ENCODE measurements around the gene RAB11FIP5. TPM values are rescaled to one million over a fixed set of nuclear protein-coding genes. Genes with fewer than 3 reads are reported as not detected.

The RAB11FIP5 gene
- total and polyA plus RNA-seq, 2 experiments from 2014 or later: 4.2 to 12.1 TPM

DNA sequence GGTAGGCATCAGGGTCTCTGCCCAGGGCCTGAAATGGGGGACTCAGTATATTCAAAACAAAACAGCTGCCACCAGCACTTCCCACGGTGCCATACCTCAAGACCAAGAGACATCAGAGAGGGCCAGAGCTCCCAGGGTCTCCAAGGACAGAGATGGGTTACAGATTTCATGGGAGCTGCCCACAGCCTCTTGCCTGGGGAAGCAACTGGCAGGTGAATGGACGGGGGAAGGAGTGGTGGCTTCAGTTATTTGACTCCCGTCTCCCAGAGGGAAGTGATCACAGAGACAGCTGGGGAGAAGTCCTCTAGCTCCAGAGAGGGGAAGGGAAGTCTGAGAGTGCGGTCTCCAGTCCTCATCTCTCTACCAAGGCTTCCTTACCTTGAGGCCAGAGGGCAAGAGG lies 25.4 kb downstream of the RAB11FIP5 start:
- DNase-seq (ENCODE audit: low read depth in 1 of 2, low spot score in 1 of 2): no peak
- Histone ChIP-seq H3K4me1 (ENCODE audit: low read depth) (peaks cover 4% of the 10 kb centered on the region), H3K9me3 (ENCODE audit: low read depth) (no peaks in the 10 kb centered on the region), H3K27me3 (peaks cover 3% of the 10 kb centered on the region), H3K4me3 (no peak overlapping the region), H3K27ac (no peak overlapping the region), H3K36me3 (no peaks in the 10 kb centered on the region)
- TF ChIP-seq, protein P1, sequence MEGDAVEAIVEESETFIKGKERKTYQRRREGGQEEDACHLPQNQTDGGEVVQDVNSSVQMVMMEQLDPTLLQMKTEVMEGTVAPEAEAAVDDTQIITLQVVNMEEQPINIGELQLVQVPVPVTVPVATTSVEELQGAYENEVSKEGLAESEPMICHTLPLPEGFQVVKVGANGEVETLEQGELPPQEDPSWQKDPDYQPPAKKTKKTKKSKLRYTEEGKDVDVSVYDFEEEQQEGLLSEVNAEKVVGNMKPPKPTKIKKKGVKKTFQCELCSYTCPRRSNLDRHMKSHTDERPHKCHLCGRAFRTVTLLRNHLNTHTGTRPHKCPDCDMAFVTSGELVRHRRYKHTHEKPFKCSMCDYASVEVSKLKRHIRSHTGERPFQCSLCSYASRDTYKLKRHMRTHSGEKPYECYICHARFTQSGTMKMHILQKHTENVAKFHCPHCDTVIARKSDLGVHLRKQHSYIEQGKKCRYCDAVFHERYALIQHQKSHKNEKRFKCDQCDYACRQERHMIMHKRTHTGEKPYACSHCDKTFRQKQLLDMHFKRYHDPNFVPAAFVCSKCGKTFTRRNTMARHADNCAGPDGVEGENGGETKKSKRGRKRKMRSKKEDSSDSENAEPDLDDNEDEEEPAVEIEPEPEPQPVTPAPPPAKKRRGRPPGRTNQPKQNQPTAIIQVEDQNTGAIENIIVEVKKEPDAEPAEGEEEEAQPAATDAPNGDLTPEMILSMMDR (IDR thresholded peaks at IDR 0.05; ENCODE audit: low read depth, low read length): no peak

DNA sequence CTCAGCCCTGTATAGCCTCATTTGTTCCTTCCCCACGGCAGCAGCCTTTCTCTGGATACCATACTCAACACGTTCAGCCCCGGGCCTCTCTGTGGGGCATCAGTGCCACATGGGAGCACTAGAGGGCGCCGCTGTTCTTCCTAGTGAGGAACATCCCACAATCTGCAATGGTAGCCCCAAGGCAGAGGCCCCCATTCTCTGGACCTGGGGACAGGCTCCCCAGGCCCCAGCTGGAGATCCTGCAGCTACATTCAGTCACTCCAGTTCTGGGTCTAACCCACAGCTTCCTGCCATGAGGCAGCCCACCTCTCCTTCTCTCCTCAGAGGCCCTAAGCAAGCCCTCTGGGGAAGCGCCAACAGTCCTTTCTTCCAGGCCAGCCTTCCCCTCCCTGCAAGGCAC lies 27.1 kb downstream of the RAB11FIP5 start:
- H3K36me3 ChIP-seq: no peaks in the 10 kb centered on the region
- DNase-seq (ENCODE audit: low read depth in 1 of 2, low spot score in 1 of 2): peak; percentile 75 to 88
- no peak overlapping the region for H3K4me3 ChIP-seq
- H3K27me3 ChIP-seq: peaks cover 8% of the 10 kb centered on the region
- no peaks in the 10 kb centered on the region for H3K4me1 ChIP-seq (ENCODE audit: low read depth)
- TF ChIP-seq, protein P1 (IDR thresholded peaks at IDR 0.05; ENCODE audit: low read depth, low read length): peak; percentile 97
- H3K27ac ChIP-seq: no peak overlapping the region
- H3K9me3 ChIP-seq (ENCODE audit: low read depth): no peaks in the 10 kb centered on the region

DNA sequence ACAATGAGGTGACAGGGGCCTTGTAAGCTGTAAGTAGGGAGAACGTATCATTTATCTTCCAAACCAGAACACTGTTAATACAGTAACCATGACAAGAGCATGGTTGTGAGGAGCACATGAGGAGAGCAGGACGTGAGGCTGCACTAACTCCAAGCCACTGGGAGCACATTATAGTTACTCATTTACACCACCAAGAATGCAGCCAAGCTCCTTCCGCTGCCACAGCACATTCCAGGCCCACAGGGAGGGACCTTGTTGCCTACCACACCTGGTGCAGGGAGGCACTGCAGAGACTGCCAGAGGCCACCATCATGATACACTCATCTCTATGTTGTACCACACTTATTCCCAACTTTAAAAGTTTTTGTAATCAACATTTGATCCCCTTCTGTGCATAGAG lies 27.8 kb downstream of the RAB11FIP5 start:
- no peak for DNase-seq (ENCODE audit: low read depth in 1 of 2, low spot score in 1 of 2)
- Histone ChIP-seq H3K36me3 (no peaks in the 10 kb centered on the region), H3K9me3 (ENCODE audit: low read depth) (no peaks in the 10 kb centered on the region), H3K27ac (no peak overlapping the region), H3K4me3 (no peak overlapping the region), H3K4me1 (ENCODE audit: low read depth) (no peaks in the 10 kb centered on the region), H3K27me3 (peaks cover 10% of the 10 kb centered on the region)
- TF ChIP-seq, protein P1 (IDR thresholded peaks at IDR 0.05; ENCODE audit: low read depth, low read length): no peak

DNA sequence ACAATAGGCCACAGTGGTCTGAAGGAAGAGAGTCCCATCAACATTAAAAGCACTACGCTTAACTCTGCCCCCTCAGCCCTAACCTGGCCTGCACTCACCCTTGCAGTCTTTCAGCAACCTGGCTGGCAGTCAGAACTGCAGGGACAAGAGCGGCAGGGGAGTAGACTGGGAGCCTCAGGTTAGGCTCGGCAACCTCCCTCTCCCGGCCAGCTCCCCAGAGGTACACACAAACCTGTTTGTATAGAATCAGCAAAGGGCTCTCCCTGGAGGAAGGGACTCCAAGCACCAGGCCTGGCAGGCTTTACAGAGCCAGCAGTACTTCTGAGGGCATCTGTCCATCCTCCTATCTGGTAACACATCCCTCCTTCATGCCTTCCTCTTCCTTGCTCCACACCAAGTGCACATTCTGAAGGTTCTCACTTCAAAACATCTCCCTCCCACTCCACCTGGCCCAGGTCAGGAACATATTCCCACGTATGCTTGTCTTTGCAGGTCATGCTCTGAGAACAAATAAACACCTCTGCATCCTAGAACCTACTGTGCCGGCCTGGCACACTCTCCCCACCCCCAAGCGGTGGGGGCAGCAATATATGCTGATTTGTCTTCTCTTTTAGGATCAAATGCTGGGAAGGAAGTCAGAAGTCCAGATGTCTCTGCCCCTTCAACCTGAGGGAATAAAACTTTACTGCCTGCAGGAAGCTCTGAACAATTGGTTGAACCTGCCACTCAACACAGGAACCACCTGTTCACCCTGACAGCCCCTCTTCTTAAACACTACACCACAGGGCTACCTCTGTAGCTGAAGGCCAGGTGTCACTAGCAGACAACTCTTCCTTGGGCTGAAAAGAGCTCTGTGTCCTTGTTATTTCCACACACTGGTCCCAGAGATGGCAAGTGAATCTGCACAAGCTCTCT lies 28.6 kb downstream of the RAB11FIP5 start:
- no peaks in the 10 kb centered on the region for H3K9me3 ChIP-seq (ENCODE audit: low read depth)
- H3K4me3 ChIP-seq: no peak overlapping the region
- no peaks in the 10 kb centered on the region for H3K4me1 ChIP-seq (ENCODE audit: low read depth)
- H3K36me3 ChIP-seq: no peaks in the 10 kb centered on the region
- TF ChIP-seq, protein P1 (IDR thresholded peaks at IDR 0.05; ENCODE audit: low read depth, low read length): no peak
- H3K27ac ChIP-seq: no peak overlapping the region
- peaks cover 13% of the 10 kb centered on the region for H3K27me3 ChIP-seq
- no peak for DNase-seq (ENCODE audit: low read depth in 1 of 2, low spot score in 1 of 2)

DNA sequence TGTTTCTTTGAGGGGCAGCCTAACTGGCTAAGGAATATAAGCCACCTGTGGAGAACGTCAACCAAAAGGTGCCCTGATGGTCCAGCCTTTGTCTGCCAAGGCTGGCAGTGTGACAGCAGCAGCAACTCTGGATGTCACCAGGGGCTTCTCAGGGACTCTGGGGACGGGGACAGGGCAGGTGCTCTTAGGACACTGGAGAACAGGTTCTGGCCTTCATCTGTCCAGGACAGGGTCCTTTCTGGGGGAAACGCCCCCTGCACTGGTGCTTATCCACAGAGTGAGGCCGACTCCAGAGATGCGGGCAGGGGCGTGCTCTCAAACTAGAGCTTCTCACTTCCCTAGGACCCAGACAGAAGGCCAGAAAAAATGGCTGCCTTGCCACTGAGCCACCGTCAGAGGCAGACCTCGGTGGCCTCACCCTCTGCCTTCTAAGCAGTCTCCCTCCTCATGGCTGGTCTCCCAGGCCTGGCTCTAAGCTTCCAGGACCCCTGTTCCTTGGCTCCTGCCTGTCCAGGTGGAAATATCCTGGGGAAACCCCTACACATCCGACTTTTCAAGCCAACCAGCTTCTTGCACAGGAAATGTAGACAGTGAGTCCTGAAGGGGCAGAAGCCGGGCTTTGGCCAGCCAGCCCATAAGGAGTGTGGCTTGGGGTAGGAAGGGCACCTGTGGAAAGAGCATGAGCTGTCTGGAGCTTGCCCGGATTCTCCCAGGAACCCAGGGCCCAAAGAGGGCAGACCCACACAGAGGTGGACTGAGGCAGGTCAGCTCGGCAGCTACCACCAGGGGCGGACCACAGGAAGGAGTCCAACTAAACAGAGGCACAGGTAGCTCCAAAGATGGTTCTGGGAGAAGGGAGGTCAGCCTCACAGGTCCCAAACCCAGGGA lies 30.0 kb downstream of the RAB11FIP5 start:
- no peaks in the 10 kb centered on the region for H3K9me3 ChIP-seq (ENCODE audit: low read depth)
- H3K4me3 ChIP-seq: no peak overlapping the region
- H3K4me1 ChIP-seq (ENCODE audit: low read depth): no peaks in the 10 kb centered on the region
- no peaks in the 10 kb centered on the region for H3K36me3 ChIP-seq
- peaks cover 15% of the 10 kb centered on the region for H3K27me3 ChIP-seq
- H3K27ac ChIP-seq: no peak overlapping the region
- DNase-seq (ENCODE audit: low read depth in 1 of 2, low spot score in 1 of 2): no peak
- TF ChIP-seq, protein P1 (IDR thresholded peaks at IDR 0.05; ENCODE audit: low read depth, low read length): no peak

Data from cardiac muscle cell (in vitro differentiated cells and primary cell).